Activated effector memory CD4-positive, alpha-beta T cell treated with Interleukin-2 at 50 U/mL for 16 hours (primary cell): ENCODE results near the gene STAT3.
"Not testable (repeated sequence)": the region's sequence is repeated elsewhere in the genome, so short reads cannot be mapped to it uniquely, and the experiment has no call there.

Experiments
- DNase-seq: peaks from one replicate; pipeline ENCODE4 v3.0.0-alpha.2; 2020

Gene STAT3

GRCh38 chr17:42378959-42379594 lies 9.2 kb downstream of the STAT3 start:
- no peak for DNase-seq

- DNase-seq, result no peak
Observed at GRCh38 chr17:42378359-42378958, 9.8 kb downstream of the STAT3 start.

- DNase-seq, result no peak
Observed at GRCh38 chr17:42373896-42374295, 14.3 kb downstream of the STAT3 start.

GRCh38 chr17:42372142-42372541 lies 16.1 kb downstream of the STAT3 start:
- no peak for DNase-seq

GRCh38 chr17:42368797-42369561 lies 19.3 kb downstream of the STAT3 start:
- not testable (repeated sequence) for DNase-seq

GRCh38 chr17:42368310-42368709 lies 19.9 kb downstream of the STAT3 start:
- DNase-seq, result not testable (repeated sequence)

- not testable (repeated sequence) for DNase-seq
Observed at GRCh38 chr17:42366176-42367023, 21.8 kb downstream of the STAT3 start.

GRCh38 chr17:42365136-42365535 lies 23.1 kb downstream of the STAT3 start:
- no peak for DNase-seq

- no peak for DNase-seq
Observed at GRCh38 chr17:42363767-42364585, 24.3 kb downstream of the STAT3 start.

GRCh38 chr17:42363231-42363630 lies 25.0 kb downstream of the STAT3 start:
- DNase-seq, result no peak

GRCh38 chr17:42362245-42362961 lies 25.8 kb downstream of the STAT3 start:
- DNase-seq, result no peak

GRCh38 chr17:42361781-42362186 lies 26.5 kb downstream of the STAT3 start:
- DNase-seq, result peak; percentile 17

GRCh38 chr17:42360388-42360787 lies 27.9 kb downstream of the STAT3 start:
- DNase-seq, result not testable (repeated sequence)

- DNase-seq, result no peak
Observed at GRCh38 chr17:42359133-42359532, 29.1 kb downstream of the STAT3 start.

- no peak for DNase-seq
Observed at GRCh38 chr17:42358434-42358833, 29.8 kb downstream of the STAT3 start.

- no peak for DNase-seq
Observed at GRCh38 chr17:42354956-42355843, 33.0 kb downstream of the STAT3 start.

GRCh38 chr17:42348104-42348503 lies 40.1 kb downstream of the STAT3 start:
- no peak for DNase-seq

- no peak for DNase-seq
Observed at GRCh38 chr17:42347606-42348005, 40.6 kb downstream of the STAT3 start.

- DNase-seq, result no peak
Observed at GRCh38 chr17:42347198-42347597, 41.0 kb downstream of the STAT3 start.

- no peak for DNase-seq
Observed at GRCh38 chr17:42346481-42346880, 41.8 kb downstream of the STAT3 start.
